HCT116 (cell line): ENCODE data around the gene MAP7. TPM values are rescaled to one million over a fixed set of nuclear protein-coding genes. Genes with fewer than 3 reads are reported as not detected.

ENCODE experiments used
- ATAC-seq: fragments of 200-7000 bp; cut with Tn5 transposase; 2 replicates; pipeline ENCODE4 v1.9.1; 2020; ENCODE audit warnings: mild to moderate bottlenecking, moderate library complexity
- BruUV-seq: library from RNA; stranded (reverse); fragments of 400-500 nt; replicated peaks from 2 replicates; lab custom pipeline; 2021; lab: Mats Ljungman, UMichigan
- CTCF ChIA-PET: fragments of 300-600 bp; sonication (Branson Sonifier 250); formaldehyde crosslinking; loops from one replicate; lab custom pipeline; 2021; ENCODE audit warnings: antibody characterized with exemption; lab: Charles Lee
- POLR2A ChIA-PET: fragments of 300-600, 350-600 bp; sonication (Branson Sonifier 250); formaldehyde crosslinking; loops from one replicate; lab custom pipeline; 2021; ENCODE audit warnings: antibody characterized with exemption; lab: Charles Lee
- RAD21 ChIA-PET, 2 experiments: fragments of 300-600 bp; sonication (Branson Sonifier 250); formaldehyde crosslinking; loops; one replicate each; lab custom pipeline; 2023; ENCODE audit warnings: low total read pairs in 2 of 2; ENCODE audit not compliant: uncharacterized antibody in 2 of 2, unreplicated experiment in 2 of 2, low non-redundant PET in 1 of 2; lab: Charles Lee
- DNase-seq: peaks from one replicate; pipeline ENCODE4 v3.0.0-alpha.2; 2010; ENCODE audit warnings: low read depth, low spot score
- H2AFZ ChIP-seq: fragments of 200-600 bp; shearing (Covaris generic), sonication (generic); 2 replicates; pipeline ENCODE4 v1.6.1; 2017; ENCODE audit warnings: low read depth, mixed run types, mixed read lengths, antibody characterized with exemption, low read length; ENCODE audit not compliant: poor library complexity, severe bottlenecking
- H3K27ac ChIP-seq: 2 replicates; pipeline ENCODE4 v1.5.1; 2012; ENCODE audit warnings: low read depth, low read length
- H3K27me3 ChIP-seq: fragments of 200-600 bp; sonication (generic); 2 replicates; pipeline ENCODE4 v1.6.1; 2016; ENCODE audit warnings: mixed run types, low read length, mixed read lengths; ENCODE audit not compliant: insufficient read depth
- H3K36me3 ChIP-seq, 2 experiments: fragments of 200-500 bp in 1 of 2; fragments of 200-600 bp in 1 of 2; sonication (Bioruptor generic) in 1 of 2; sonication (generic) in 1 of 2; 2 replicates each; pipeline versions ENCODE4 v1.5.1 to v1.6.1; 2014 to 2016; ENCODE audit warnings: low read length in 2 of 2, inconsistent platforms in 1 of 2, mixed read lengths in 1 of 2, mixed run types in 1 of 2; ENCODE audit not compliant: insufficient read depth in 2 of 2, control insufficient read depth in 1 of 2
- H3K4me1 ChIP-seq, 2 experiments: fragments of 200-600 bp in 1 of 2; sonication (generic) in 1 of 2; 2 replicates each; pipeline versions ENCODE4 v1.5.1 to v1.6.1; 2012 to 2017; ENCODE audit warnings: low read length in 2 of 2, inconsistent platforms in 1 of 2, mild to moderate bottlenecking in 1 of 2, mixed read lengths in 1 of 2, mixed run types in 1 of 2, moderate library complexity in 1 of 2; ENCODE audit not compliant: insufficient read depth in 2 of 2, control insufficient read depth in 1 of 2
- H3K4me2 ChIP-seq: fragments of 200-600 bp; sonication (generic); 2 replicates; pipeline ENCODE4 v1.6.1; 2017; ENCODE audit warnings: mixed run types, low read length, mixed read lengths
- H3K4me3 ChIP-seq, 2 experiments: fragments of 200-600 bp in 1 of 2; sonication (generic) in 1 of 2; replicated peaks in 1 of 2; 2 replicates each; pipeline ENCODE4 v1.5.1; 2011 to 2016; ENCODE audit warnings: low read length in 2 of 2, control low read depth in 1 of 2, low read depth in 1 of 2, mild to moderate bottlenecking in 1 of 2, mixed read lengths in 1 of 2, mixed run types in 1 of 2
- H3K79me2 ChIP-seq: fragments of 200-600 bp; sonication (generic); 2 replicates; pipeline ENCODE4 v1.6.1; 2017; ENCODE audit warnings: mild to moderate bottlenecking, mixed run types, low read length, moderate library complexity, mixed read lengths; ENCODE audit not compliant: insufficient read depth
- H3K9ac ChIP-seq: fragments of 200-600 bp; sonication (generic); 2 replicates; pipeline ENCODE4 v1.6.1; 2016; ENCODE audit warnings: low read length, mixed read lengths
- H3K9me2 ChIP-seq: fragments of 200-600 bp; sonication (generic), shearing (Covaris generic); 2 replicates; pipeline ENCODE4 v1.6.1; 2017; ENCODE audit warnings: mixed run types, mild to moderate bottlenecking, moderate library complexity; ENCODE audit not compliant: insufficient read depth
- H3K9me3 ChIP-seq, 2 experiments: fragments of 200-500 bp in 1 of 2; fragments of 200-600 bp in 1 of 2; sonication (Bioruptor generic) in 1 of 2; sonication (generic) in 1 of 2; 2 replicates each; pipeline ENCODE4 v1.6.1; 2014 to 2017; ENCODE audit warnings: low read length in 2 of 2, mixed read lengths in 2 of 2, inconsistent platforms in 1 of 2, low read depth in 1 of 2, mild to moderate bottlenecking in 1 of 2, mixed run types in 1 of 2, moderate library complexity in 1 of 2; ENCODE audit not compliant: control insufficient read depth in 1 of 2, insufficient read depth in 1 of 2
- H4K20me1 ChIP-seq: fragments of 200-600 bp; sonication (generic), shearing (Covaris generic); 2 replicates; pipeline ENCODE4 v1.6.1; 2017; ENCODE audit warnings: mixed run types, mild to moderate bottlenecking, moderate library complexity; ENCODE audit not compliant: insufficient read depth
- ATF3 ChIP-seq: IDR thresholded peaks from 2 replicates; pipeline ENCODE4 v1.6.1; 2012
- EZH2 ChIP-seq: fragments of 200-600 bp; sonication (generic); IDR thresholded peaks from 2 replicates; pipeline ENCODE4 v1.6.1; 2017; ENCODE audit warnings: antibody characterized with exemption, mixed run types
- EZH2phosphoT487 ChIP-seq: fragments of 200-600 bp; IDR thresholded peaks from 2 replicates; pipeline ENCODE4 v1.6.1; 2018; ENCODE audit warnings: antibody characterized with exemption, borderline replicate concordance
- JUND ChIP-seq: IDR thresholded peaks from 2 replicates; pipeline ENCODE4 v1.6.1; 2012
- POLR2A ChIP-seq: IDR thresholded peaks from 2 replicates; pipeline ENCODE4 v1.7.0; 2011; ENCODE audit warnings: borderline replicate concordance; ENCODE audit not compliant: insufficient read depth, insufficient read length; ENCODE audit errors: extremely low read depth
- SIN3A ChIP-seq: IDR thresholded peaks from 2 replicates; pipeline ENCODE4 v1.6.1; 2012; ENCODE audit warnings: low read depth
- TCF7L2 ChIP-seq: IDR thresholded peaks from 2 replicates; pipeline ENCODE4 v1.7.0; 2011; ENCODE audit warnings: borderline replicate concordance, inconsistent platforms; ENCODE audit not compliant: insufficient read depth, insufficient read length; ENCODE audit errors: extremely low read depth
- ZFX ChIP-seq: fragments of 450-650 bp; IDR thresholded peaks from 2 replicates; pipeline ENCODE4 v1.6.1; 2017
- ZNF274 ChIP-seq: fragments of 200-500 bp; sonication (Bioruptor generic); IDR thresholded peaks from 2 replicates; pipeline ENCODE4 v1.6.1; 2014; ENCODE audit warnings: mild to moderate bottlenecking, low read depth, low read length, inconsistent platforms
- intact Hi-C: fragments of 100-400 bp; cut with micrococcal nuclease; formaldehyde crosslinking; loops from 2 replicates; pipeline ENCODE4 v1.10.0; 2022
- total RNA-seq: library from RNA; stranded (reverse); gene quantifications from one replicate; pipeline ENCODE4 v1.2.1, GENCODE V29; 2021; ENCODE audit not compliant: unreplicated experiment
- TF ChIP-seq, protein P1 (sequence below): IDR thresholded peaks from 2 replicates; pipeline ENCODE4 v1.6.1; 2012; ENCODE audit warnings: low read depth
- TF ChIP-seq, protein P2 (sequence below), 3 experiments: fragments of 200-600 bp in 1 of 3; sonication (generic) in 1 of 3; IDR thresholded peaks in 2 of 3; conservative IDR thresholded peaks in 1 of 3; 2 replicates each; pipeline ENCODE4 v1.5.1; 2012 to 2017; ENCODE audit warnings: low read depth in 2 of 3, low read length in 2 of 3, antibody characterized with exemption in 1 of 3, borderline replicate concordance in 1 of 3, control low read depth in 1 of 3, mild to moderate bottlenecking in 1 of 3, mixed read lengths in 1 of 3, mixed run types in 1 of 3, moderate library complexity in 1 of 3; ENCODE audit not compliant: insufficient read depth in 1 of 3
- TF ChIP-seq, protein P3 (sequence below): IDR thresholded peaks from 2 replicates; pipeline ENCODE4 v1.6.1; 2011; ENCODE audit warnings: mild to moderate bottlenecking, low read length, moderate library complexity; ENCODE audit not compliant: insufficient replicate concordance; ENCODE audit errors: extremely low read depth

Gene MAP7
- total RNA-seq, 1 experiment from 2014 or later, result 35.5 TPM

GRCh38 chr6:136523196-136523595, 27.0 kb downstream of the MAP7 start:
- DNase-seq, result no peak
- Histone ChIP-seq H3K4me3 (no peak overlapping the region), H4K20me1 (no peaks in the 10 kb centered on the region), H3K27me3 (no peaks in the 10 kb centered on the region), H3K9me3 (no peaks in the 10 kb centered on the region), H3K27ac (no peak overlapping the region), H3K4me2 (no peak overlapping the region), H2AFZ (no peak overlapping the region), H3K9me2 (no peaks in the 10 kb centered on the region), H3K4me1 (no peaks in the 10 kb centered on the region), H3K9ac (no peak overlapping the region), H3K36me3 (no peaks in the 10 kb centered on the region), H3K79me2 (peaks cover 30% of the 10 kb centered on the region)
- ChIA-PET CTCF (no interaction called here), RAD21 (no interaction called here), POLR2A (no interaction called here)
- intact Hi-C loops, result no loop called here
- no TSS peak for BruUV-seq
- ATAC-seq, result no peak
- no peak for TF ChIP-seq TCF7L2
- TF ChIP-seq, protein P1, sequence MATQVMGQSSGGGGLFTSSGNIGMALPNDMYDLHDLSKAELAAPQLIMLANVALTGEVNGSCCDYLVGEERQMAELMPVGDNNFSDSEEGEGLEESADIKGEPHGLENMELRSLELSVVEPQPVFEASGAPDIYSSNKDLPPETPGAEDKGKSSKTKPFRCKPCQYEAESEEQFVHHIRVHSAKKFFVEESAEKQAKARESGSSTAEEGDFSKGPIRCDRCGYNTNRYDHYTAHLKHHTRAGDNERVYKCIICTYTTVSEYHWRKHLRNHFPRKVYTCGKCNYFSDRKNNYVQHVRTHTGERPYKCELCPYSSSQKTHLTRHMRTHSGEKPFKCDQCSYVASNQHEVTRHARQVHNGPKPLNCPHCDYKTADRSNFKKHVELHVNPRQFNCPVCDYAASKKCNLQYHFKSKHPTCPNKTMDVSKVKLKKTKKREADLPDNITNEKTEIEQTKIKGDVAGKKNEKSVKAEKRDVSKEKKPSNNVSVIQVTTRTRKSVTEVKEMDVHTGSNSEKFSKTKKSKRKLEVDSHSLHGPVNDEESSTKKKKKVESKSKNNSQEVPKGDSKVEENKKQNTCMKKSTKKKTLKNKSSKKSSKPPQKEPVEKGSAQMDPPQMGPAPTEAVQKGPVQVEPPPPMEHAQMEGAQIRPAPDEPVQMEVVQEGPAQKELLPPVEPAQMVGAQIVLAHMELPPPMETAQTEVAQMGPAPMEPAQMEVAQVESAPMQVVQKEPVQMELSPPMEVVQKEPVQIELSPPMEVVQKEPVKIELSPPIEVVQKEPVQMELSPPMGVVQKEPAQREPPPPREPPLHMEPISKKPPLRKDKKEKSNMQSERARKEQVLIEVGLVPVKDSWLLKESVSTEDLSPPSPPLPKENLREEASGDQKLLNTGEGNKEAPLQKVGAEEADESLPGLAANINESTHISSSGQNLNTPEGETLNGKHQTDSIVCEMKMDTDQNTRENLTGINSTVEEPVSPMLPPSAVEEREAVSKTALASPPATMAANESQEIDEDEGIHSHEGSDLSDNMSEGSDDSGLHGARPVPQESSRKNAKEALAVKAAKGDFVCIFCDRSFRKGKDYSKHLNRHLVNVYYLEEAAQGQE, result no peak
- TF ChIP-seq, protein P2, sequence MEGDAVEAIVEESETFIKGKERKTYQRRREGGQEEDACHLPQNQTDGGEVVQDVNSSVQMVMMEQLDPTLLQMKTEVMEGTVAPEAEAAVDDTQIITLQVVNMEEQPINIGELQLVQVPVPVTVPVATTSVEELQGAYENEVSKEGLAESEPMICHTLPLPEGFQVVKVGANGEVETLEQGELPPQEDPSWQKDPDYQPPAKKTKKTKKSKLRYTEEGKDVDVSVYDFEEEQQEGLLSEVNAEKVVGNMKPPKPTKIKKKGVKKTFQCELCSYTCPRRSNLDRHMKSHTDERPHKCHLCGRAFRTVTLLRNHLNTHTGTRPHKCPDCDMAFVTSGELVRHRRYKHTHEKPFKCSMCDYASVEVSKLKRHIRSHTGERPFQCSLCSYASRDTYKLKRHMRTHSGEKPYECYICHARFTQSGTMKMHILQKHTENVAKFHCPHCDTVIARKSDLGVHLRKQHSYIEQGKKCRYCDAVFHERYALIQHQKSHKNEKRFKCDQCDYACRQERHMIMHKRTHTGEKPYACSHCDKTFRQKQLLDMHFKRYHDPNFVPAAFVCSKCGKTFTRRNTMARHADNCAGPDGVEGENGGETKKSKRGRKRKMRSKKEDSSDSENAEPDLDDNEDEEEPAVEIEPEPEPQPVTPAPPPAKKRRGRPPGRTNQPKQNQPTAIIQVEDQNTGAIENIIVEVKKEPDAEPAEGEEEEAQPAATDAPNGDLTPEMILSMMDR (IDR thresholded peaks at IDR 0.05 in 2 of 3, conservative IDR thresholded peaks at IDR 0.05 in 1 of 3; ENCODE audit: borderline replicate concordance in 1 of 3, insufficient read depth in 1 of 3, low read depth in 2 of 3, low read length in 2 of 3), result no peak
- no peak for TF ChIP-seq ZFX
- no peak for TF ChIP-seq ZNF274
- TF ChIP-seq EZH2, result no peak
- TF ChIP-seq ATF3, result no peak
- TF ChIP-seq SIN3A, result no peak
- TF ChIP-seq POLR2A, result no peak
- TF ChIP-seq JUND, result no peak
- TF ChIP-seq, protein P3, sequence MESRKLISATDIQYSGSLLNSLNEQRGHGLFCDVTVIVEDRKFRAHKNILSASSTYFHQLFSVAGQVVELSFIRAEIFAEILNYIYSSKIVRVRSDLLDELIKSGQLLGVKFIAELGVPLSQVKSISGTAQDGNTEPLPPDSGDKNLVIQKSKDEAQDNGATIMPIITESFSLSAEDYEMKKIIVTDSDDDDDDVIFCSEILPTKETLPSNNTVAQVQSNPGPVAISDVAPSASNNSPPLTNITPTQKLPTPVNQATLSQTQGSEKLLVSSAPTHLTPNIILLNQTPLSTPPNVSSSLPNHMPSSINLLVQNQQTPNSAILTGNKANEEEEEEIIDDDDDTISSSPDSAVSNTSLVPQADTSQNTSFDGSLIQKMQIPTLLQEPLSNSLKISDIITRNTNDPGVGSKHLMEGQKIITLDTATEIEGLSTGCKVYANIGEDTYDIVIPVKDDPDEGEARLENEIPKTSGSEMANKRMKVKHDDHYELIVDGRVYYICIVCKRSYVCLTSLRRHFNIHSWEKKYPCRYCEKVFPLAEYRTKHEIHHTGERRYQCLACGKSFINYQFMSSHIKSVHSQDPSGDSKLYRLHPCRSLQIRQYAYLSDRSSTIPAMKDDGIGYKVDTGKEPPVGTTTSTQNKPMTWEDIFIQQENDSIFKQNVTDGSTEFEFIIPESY, result no peak
- no peak for TF ChIP-seq EZH2phosphoT487
